ENCODE measurements around the gene C13orf46.

DNA sequence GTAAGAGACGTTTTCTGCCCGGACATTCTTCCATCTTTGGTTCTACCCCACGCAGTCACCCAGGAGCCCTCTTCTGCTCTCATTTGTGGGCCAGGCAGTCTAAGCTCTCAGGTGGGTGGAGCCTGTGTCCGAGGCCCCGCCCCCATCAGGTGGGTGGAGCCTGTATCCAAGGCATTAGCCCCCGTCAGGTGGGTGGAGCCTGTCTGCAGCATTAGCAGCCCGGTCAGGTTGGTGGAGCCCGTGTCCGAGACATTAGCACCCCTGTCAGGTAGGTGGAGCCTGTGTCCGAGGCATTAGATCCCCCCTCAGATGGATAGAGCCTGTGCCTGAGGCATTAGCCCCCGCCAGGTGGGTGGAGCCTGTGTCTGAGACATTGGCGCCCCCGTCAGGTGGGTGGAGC is 45.5 kb upstream of the C13orf46 start:
- TF ChIP-seq, protein P1, sequence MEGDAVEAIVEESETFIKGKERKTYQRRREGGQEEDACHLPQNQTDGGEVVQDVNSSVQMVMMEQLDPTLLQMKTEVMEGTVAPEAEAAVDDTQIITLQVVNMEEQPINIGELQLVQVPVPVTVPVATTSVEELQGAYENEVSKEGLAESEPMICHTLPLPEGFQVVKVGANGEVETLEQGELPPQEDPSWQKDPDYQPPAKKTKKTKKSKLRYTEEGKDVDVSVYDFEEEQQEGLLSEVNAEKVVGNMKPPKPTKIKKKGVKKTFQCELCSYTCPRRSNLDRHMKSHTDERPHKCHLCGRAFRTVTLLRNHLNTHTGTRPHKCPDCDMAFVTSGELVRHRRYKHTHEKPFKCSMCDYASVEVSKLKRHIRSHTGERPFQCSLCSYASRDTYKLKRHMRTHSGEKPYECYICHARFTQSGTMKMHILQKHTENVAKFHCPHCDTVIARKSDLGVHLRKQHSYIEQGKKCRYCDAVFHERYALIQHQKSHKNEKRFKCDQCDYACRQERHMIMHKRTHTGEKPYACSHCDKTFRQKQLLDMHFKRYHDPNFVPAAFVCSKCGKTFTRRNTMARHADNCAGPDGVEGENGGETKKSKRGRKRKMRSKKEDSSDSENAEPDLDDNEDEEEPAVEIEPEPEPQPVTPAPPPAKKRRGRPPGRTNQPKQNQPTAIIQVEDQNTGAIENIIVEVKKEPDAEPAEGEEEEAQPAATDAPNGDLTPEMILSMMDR (IDR thresholded peaks at IDR 0.05): no peak
- TF ChIP-seq EP300 (IDR thresholded peaks at IDR 0.05): no peak

All from gastroesophageal sphincter (tissue), 3 donors.